H9 (cell line): ENCODE data around the gene MAGI1. TPM values are rescaled to one million over a fixed set of nuclear protein-coding genes. Genes with fewer than 3 reads are reported as not detected.

Experiments used
- DNase-seq: peaks from one replicate; pipeline ENCODE4 v3.0.0-alpha.2; 2017
- H2AFZ ChIP-seq: one replicate; pipeline ENCODE4 v1.6.1; 2013; ENCODE audit warnings: mild to moderate bottlenecking, low read length, control low read depth, moderate library complexity
- H2AK5ac ChIP-seq: 2 replicates; pipeline ENCODE4 v1.6.1; 2013; ENCODE audit warnings: low read length, control low read depth, mixed read lengths; ENCODE audit not compliant: insufficient read length
- H2BK120ac ChIP-seq: one replicate; pipeline ENCODE4 v1.6.1; 2013; ENCODE audit warnings: low read depth, mild to moderate bottlenecking, low read length, control low read depth, inconsistent platforms; ENCODE audit not compliant: poor library complexity, severe bottlenecking
- H2BK12ac ChIP-seq: 2 replicates; pipeline ENCODE4 v1.6.1; 2013; ENCODE audit warnings: low read length, control low read depth, mixed read lengths, low read depth; ENCODE audit not compliant: insufficient read length
- H2BK15ac ChIP-seq: 2 replicates; pipeline ENCODE4 v1.6.1; 2013; ENCODE audit warnings: low read depth, low read length, control low read depth
- H2BK20ac ChIP-seq: one replicate; pipeline ENCODE4 v1.6.1; 2013; ENCODE audit warnings: low read depth, mild to moderate bottlenecking, low read length, control low read depth, inconsistent platforms; ENCODE audit not compliant: poor library complexity, severe bottlenecking
- H2BK5ac ChIP-seq: 2 replicates; pipeline ENCODE4 v1.6.1; 2013; ENCODE audit warnings: low read length, control low read depth, mixed read lengths; ENCODE audit not compliant: insufficient read length
- H3K14ac ChIP-seq: 2 replicates; pipeline ENCODE4 v1.6.1; 2013; ENCODE audit warnings: low read length, control low read depth; ENCODE audit not compliant: insufficient read depth
- H3K18ac ChIP-seq: 2 replicates; pipeline ENCODE4 v1.6.1; 2013; ENCODE audit warnings: low read depth, mild to moderate bottlenecking, mixed read lengths, low read length, control low read depth; ENCODE audit not compliant: insufficient read length
- H3K23ac ChIP-seq: 2 replicates; pipeline ENCODE4 v1.6.1; 2013; ENCODE audit warnings: low read length, control low read depth, mixed read lengths, low read depth; ENCODE audit not compliant: insufficient read length
- H3K23me2 ChIP-seq: 2 replicates; pipeline ENCODE4 v1.6.1; 2013; ENCODE audit warnings: low read depth, mild to moderate bottlenecking, mixed read lengths, low read length, control low read depth; ENCODE audit not compliant: insufficient read length, poor library complexity, severe bottlenecking
- H3K27ac ChIP-seq: 2 replicates; pipeline ENCODE4 v1.5.1; 2013; ENCODE audit warnings: low read length, control low read depth, mixed read lengths, low read depth; ENCODE audit not compliant: insufficient read length
- H3K27me3 ChIP-seq: 2 replicates; pipeline ENCODE4 v1.6.1; 2013; ENCODE audit warnings: low read length, control low read depth, inconsistent platforms; ENCODE audit not compliant: insufficient read depth
- H3K4ac ChIP-seq: 2 replicates; pipeline ENCODE4 v1.6.1; 2013; ENCODE audit warnings: low read depth, mild to moderate bottlenecking, control low read depth, inconsistent platforms, low read length, moderate library complexity
- H3K4me1 ChIP-seq: 2 replicates; pipeline ENCODE4 v1.6.1; 2013; ENCODE audit warnings: low read length, control low read depth, inconsistent platforms; ENCODE audit not compliant: insufficient read depth
- H3K4me2 ChIP-seq: 2 replicates; pipeline ENCODE4 v1.6.1; 2013; ENCODE audit warnings: low read length, control low read depth, mixed read lengths; ENCODE audit not compliant: insufficient read length, insufficient read depth
- H3K56ac ChIP-seq: 2 replicates; pipeline ENCODE4 v1.6.1; 2013; ENCODE audit warnings: low read depth, mild to moderate bottlenecking, mixed read lengths, low read length, control low read depth; ENCODE audit not compliant: insufficient read length
- H3K79me1 ChIP-seq: 2 replicates; pipeline ENCODE4 v1.6.1; 2013; ENCODE audit warnings: low read depth, mild to moderate bottlenecking, moderate library complexity, low read length, control low read depth, inconsistent platforms; ENCODE audit not compliant: insufficient read depth, poor library complexity, severe bottlenecking
- H3K79me2 ChIP-seq: 2 replicates; pipeline ENCODE4 v1.6.1; 2013; ENCODE audit warnings: low read length, control low read depth, inconsistent platforms; ENCODE audit not compliant: insufficient read depth
- H3K9ac ChIP-seq: 2 replicates; pipeline ENCODE4 v1.6.1; 2013; ENCODE audit warnings: low read length, control low read depth, mixed read lengths; ENCODE audit not compliant: insufficient read length; ENCODE audit errors: extremely low read depth
- H3K9me3 ChIP-seq: one replicate; pipeline ENCODE4 v1.6.1; 2013; ENCODE audit warnings: low read depth, low read length, inconsistent platforms; ENCODE audit not compliant: control insufficient read depth
- H3T11ph ChIP-seq: one replicate; pipeline ENCODE4 v1.6.1; 2013; ENCODE audit warnings: mild to moderate bottlenecking, low read length, control low read depth, inconsistent platforms
- H4K20me1 ChIP-seq: one replicate; pipeline ENCODE4 v1.6.1; 2013; ENCODE audit not compliant: control insufficient read depth, insufficient read length, insufficient read depth
- H4K5ac ChIP-seq: 2 replicates; pipeline ENCODE4 v1.6.1; 2013; ENCODE audit warnings: low read depth, mild to moderate bottlenecking, mixed read lengths, low read length, control low read depth; ENCODE audit not compliant: insufficient read length
- H4K8ac ChIP-seq: replicated peaks from 2 replicates; pipeline ENCODE4 v1.6.1; 2013; ENCODE audit warnings: low read length, control low read depth, mixed read lengths, low read depth; ENCODE audit not compliant: insufficient read length
- H4K91ac ChIP-seq: 2 replicates; pipeline ENCODE4 v1.6.1; 2013; ENCODE audit warnings: low read depth, mild to moderate bottlenecking, moderate library complexity, mixed read lengths, low read length, control low read depth; ENCODE audit not compliant: insufficient read length
- H3K27ac Mint-ChIP-seq, 3 experiments: 2 replicates in 2 of 3; 3 replicates in 1 of 3; pipeline ENCODE4 v1.8.0; 2020 to 2021; ENCODE audit warnings: mixed read lengths in 3 of 3, mild to moderate bottlenecking in 1 of 3, moderate library complexity in 1 of 3
- H3K27me3 Mint-ChIP-seq: 2 replicates; pipeline ENCODE4 v1.8.0; 2021; ENCODE audit warnings: low read depth, mild to moderate bottlenecking, moderate library complexity, mixed read lengths
- H3K36me3 Mint-ChIP-seq, 3 experiments: 2 replicates in 2 of 3; 3 replicates in 1 of 3; pipeline ENCODE4 v1.8.0; 2020 to 2021; ENCODE audit warnings: low read depth in 3 of 3, mixed read lengths in 3 of 3; ENCODE audit not compliant: insufficient read depth in 1 of 3
- H3K4me1 Mint-ChIP-seq, 2 experiments: 2 replicates each; pipeline ENCODE4 v1.8.0; 2020; ENCODE audit warnings: mixed read lengths in 2 of 2
- H3K4me3 Mint-ChIP-seq, 2 experiments: 2 replicates in 1 of 2; 3 replicates in 1 of 2; pipeline ENCODE4 v1.8.0; 2020 to 2021; ENCODE audit warnings: mild to moderate bottlenecking in 2 of 2, mixed read lengths in 2 of 2, moderate library complexity in 1 of 2
- H3K9me3 Mint-ChIP-seq, 2 experiments: 2 replicates in 1 of 2; 3 replicates in 1 of 2; pipeline ENCODE4 v1.8.0; 2020; ENCODE audit warnings: mild to moderate bottlenecking in 2 of 2, mixed read lengths in 2 of 2, moderate library complexity in 1 of 2
- WGBS: extraction: QIAGEN DNeasy Blood & Tissue Kit; methylation state at CpG from one replicate; pipeline ENCODE4 v1.1.7; 2013; ENCODE audit warnings: missing lambda C conversion rate, low lambda C conversion rate, mixed read lengths; ENCODE audit not compliant: insufficient read length; ENCODE audit errors: extremely low coverage; 5-methylcytosine and 5-hydroxymethylcytosine counted together
- total RNA-seq: library from RNA; stranded (reverse); gene quantifications from 2 replicates; pipeline ENCODE4 v1.2.1, GENCODE V29; 2021
- TF ChIP-seq, protein P1 (sequence below): fragments of 200-600 bp; sonication (generic); conservative IDR thresholded peaks from 3 replicates; pipeline ENCODE4 v1.8.0; 2021; ENCODE audit warnings: antibody characterized with exemption, mild to moderate bottlenecking

Gene MAGI1
- total RNA-seq, 1 experiment from 2014 or later = 65.7 TPM

DNA sequence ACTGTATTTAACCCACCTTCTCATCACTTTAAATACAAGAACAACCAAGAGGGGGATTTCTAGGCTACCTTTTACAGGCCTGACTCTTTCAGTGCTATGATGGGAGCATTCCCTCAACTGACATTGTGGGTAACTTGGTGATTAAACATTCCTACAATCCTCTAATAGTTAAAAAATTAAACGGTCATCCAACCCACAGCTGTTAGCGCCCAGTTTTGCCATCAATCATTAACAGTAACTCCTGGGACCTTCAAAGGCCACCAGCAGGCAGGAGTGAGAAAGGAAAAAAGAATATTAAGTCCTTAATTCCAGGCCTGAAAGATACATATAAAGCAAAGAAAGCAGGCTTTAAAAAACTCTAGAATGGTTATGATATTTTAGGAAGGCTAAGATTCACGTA lies 512.1 kb downstream of the MAGI1 start:
- Histone ChIP-seq H2AK5ac (no peak overlapping the region), H3K23me2 (no peaks in the 10 kb centered on the region), H3K4ac (no peak overlapping the region), H4K8ac (no peak overlapping the region), H3K27me3 (no peaks in the 10 kb centered on the region), H3K9me3 (no peaks in the 10 kb centered on the region), H2BK120ac (no peak overlapping the region), H3K23ac (no peak overlapping the region), H3K4me2 (no peak overlapping the region), H3K56ac (no peak overlapping the region), H2BK5ac (no peak overlapping the region), H3K14ac (no peak overlapping the region), H4K20me1 (no peaks in the 10 kb centered on the region), H3K79me2 (peaks cover 2% of the 10 kb centered on the region; the same call in 1 of the 2 replicates), H3K9ac (no peak overlapping the region), H2AFZ (no peak overlapping the region), H4K91ac (no peak overlapping the region), H4K5ac (no peak overlapping the region), H3T11ph (no peak overlapping the region), H3K27ac (no peak overlapping the region), H2BK12ac (no peak overlapping the region), H2BK20ac (no peak overlapping the region), H3K79me1 (no peaks in the 10 kb centered on the region), H2BK15ac (no peak overlapping the region), H3K18ac (no peak overlapping the region), H3K4me1 (peaks cover 6% of the 10 kb centered on the region; the same call in 1 of the 2 replicates)
- Mint-ChIP-seq H3K27ac (no peak overlapping the region; a peak in 1 of 7 replicates), H3K27me3 (no peaks in the 10 kb centered on the region), H3K4me3 (no peak overlapping the region), H3K36me3 (peaks cover 0 to 4% (median 2%) of the 10 kb centered on the region in 3 experiments; a peak in 2 of 7 replicates), H3K9me3 (no peaks in the 10 kb centered on the region), H3K4me1 (peaks cover 9 to 10% of the 10 kb centered on the region in 2 experiments)
- no peak for DNase-seq
- WGBS = no CpG with 5 or more reads among the region's 3 CpGs
- TF ChIP-seq, protein P1, sequence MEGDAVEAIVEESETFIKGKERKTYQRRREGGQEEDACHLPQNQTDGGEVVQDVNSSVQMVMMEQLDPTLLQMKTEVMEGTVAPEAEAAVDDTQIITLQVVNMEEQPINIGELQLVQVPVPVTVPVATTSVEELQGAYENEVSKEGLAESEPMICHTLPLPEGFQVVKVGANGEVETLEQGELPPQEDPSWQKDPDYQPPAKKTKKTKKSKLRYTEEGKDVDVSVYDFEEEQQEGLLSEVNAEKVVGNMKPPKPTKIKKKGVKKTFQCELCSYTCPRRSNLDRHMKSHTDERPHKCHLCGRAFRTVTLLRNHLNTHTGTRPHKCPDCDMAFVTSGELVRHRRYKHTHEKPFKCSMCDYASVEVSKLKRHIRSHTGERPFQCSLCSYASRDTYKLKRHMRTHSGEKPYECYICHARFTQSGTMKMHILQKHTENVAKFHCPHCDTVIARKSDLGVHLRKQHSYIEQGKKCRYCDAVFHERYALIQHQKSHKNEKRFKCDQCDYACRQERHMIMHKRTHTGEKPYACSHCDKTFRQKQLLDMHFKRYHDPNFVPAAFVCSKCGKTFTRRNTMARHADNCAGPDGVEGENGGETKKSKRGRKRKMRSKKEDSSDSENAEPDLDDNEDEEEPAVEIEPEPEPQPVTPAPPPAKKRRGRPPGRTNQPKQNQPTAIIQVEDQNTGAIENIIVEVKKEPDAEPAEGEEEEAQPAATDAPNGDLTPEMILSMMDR = no peak
